Caki2 (cell line): ENCODE data around the gene CD47. TPM values are rescaled to one million over a fixed set of nuclear protein-coding genes. Genes with fewer than 3 reads are reported as not detected.

Source experiments
- DNase-seq: peaks from one replicate; pipeline ENCODE4 v3.0.0-alpha.2; 2015; ENCODE audit warnings: low read depth
- in situ Hi-C: cut with HindIII; loops from 2 replicates; pipeline ENCODE4 v1.10.0; 2016; ENCODE audit warnings: low sequenced_read_pairs, low pct_unique_long_range_greater_than_20kb, mixed read lengths
- total RNA-seq: library from RNA; depleted of rRNA; stranded (reverse); fragments of >200 nt; shearing (Covaris generic); gene quantifications from 2 replicates; pipeline ENCODE4 v1.2.3, GENCODE V29; 2014; ENCODE audit warnings: low replicate concordance

The CD47 gene
- total RNA-seq, 1 experiment from 2014 or later = 62.4 TPM

DNA sequence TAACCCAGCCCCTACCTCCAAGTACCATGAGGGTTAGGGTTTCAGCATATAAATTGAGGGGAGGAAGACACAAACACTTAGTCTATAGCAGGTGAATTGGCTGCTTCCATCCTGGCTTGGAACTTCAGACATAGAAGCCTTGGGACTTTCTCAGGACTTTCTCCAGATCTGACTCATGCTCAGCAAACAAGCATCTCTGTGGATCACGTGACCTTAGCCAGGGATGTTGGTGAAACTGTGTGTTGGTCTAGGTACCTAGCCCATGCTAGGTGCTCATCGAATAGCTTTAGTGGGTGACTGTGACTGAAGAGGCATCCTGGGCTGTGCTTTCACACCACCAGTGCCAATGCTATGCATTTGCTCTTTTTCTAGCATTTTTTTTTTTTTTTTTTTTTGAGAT is 58.9 kb downstream of the CD47 start:
- no peak for DNase-seq

DNA sequence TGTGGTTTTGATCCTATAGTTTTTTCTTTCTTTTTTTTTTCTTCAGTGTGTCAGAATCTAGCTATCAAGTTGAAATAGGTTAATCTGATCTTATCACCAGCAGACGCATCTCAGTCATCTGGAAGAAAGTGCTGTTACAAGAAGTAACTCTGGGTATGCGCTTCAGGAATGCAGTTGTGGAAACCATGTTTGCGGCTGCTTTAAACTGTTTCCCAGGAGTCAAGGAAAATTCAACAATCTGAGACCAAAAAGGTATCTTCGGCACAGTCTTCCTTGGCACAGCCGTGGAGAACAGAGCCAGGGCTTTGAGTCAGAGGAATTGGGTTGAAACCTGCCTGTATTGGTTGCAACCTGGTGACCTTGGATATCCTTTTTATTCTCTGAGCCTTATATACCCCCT is 59.9 kb downstream of the CD47 start:
- in situ Hi-C loops = no loop called here
- DNase-seq = no peak

More for the DNA sequence above, 58.9 kb downstream of the CD47 start:
- in situ Hi-C loops = no loop called here

DNA sequence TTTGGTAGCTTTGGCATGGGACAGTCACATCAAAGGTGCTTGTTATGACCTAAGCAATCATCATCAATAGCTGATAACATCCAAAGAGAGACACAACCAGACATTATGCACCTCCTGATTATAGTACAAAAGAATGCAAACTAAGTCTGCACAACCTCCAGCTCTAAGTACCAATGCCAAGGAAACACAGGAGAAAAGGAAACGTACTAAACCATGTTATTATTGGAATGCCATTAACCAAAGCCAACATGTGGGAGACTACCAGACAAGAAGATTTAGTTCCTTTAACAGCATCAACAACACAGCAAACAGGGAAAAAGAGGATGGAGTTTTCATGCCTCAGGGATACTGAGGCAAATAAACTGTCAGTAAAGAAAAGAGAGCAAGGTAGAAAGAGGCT is 61.4 kb downstream of the CD47 start:
- DNase-seq = no peak
- in situ Hi-C loops = no loop called here

DNA sequence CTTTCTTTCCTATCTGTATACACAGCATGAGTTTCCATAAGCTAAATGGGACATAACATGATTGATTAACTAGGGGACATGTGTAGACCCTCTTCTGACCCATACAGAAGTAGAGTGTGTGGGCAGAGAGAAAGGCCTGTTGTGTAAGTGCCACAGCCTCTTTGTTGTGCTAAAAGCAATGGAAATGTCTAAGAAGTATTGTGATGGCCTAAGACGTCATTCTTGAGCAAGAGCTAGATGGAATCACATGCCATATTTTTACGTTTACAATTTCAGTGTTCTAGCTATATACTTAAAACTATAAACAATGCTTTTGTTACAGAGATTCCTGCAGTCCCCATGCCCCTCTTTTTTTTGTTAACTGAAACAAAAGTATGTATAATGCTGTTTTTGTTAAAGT is 61.9 kb downstream of the CD47 start:
- no peak for DNase-seq
- in situ Hi-C loops = no loop called here

DNA sequence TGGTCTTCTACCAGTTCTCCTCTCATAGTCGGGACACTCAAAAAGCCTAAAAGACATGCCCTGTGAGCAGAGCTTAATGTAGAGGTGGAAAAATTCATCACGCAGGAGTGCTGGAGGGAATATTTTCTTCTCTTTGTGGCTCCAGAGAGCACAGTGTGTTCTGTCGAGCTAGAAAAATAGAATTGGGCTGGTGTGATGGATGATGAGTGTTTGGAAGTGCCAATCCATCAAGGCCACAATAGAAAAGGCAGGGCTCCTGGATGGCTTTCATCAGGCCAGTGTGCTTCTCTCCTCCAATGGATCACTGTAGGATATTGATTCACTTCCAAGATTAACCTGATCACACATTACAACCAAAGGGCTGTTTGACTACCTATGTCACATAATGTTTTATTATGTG is 65.7 kb downstream of the CD47 start:
- in situ Hi-C loops = no loop called here
- no peak for DNase-seq

DNA sequence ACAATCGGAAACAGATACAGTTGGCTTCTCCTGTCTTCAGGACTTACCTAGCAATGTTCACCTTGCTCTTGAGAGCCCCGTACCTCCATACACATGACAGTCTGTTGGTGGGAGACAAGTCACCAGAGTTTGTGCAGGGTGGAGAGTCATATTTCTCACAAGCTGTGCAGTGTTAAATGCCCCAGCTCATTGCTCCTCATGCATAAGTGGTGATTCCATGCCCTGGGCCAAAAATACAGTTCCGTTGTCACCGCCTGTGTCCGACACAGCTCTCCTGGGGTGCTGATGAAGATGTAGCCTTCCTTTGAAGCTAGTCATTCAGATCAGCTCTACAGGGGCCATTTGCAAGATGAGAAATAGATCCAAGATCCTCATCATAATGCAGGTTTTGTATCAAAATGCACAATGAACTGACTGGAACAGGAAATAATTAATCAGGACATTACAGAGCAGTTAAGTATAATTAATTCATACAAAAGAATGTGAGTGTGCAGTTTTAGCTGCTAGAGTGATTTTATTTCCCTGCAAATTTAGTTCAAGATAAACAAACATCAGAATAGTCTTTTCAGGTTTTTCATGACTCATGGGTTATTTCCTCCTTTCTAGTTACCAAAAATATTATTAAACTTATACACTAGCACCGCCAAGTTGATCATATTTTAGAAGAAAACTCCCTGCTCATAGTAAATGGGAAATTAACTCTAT is 66.5 kb downstream of the CD47 start:
- in situ Hi-C loops = no loop called here
- no peak for DNase-seq

DNA sequence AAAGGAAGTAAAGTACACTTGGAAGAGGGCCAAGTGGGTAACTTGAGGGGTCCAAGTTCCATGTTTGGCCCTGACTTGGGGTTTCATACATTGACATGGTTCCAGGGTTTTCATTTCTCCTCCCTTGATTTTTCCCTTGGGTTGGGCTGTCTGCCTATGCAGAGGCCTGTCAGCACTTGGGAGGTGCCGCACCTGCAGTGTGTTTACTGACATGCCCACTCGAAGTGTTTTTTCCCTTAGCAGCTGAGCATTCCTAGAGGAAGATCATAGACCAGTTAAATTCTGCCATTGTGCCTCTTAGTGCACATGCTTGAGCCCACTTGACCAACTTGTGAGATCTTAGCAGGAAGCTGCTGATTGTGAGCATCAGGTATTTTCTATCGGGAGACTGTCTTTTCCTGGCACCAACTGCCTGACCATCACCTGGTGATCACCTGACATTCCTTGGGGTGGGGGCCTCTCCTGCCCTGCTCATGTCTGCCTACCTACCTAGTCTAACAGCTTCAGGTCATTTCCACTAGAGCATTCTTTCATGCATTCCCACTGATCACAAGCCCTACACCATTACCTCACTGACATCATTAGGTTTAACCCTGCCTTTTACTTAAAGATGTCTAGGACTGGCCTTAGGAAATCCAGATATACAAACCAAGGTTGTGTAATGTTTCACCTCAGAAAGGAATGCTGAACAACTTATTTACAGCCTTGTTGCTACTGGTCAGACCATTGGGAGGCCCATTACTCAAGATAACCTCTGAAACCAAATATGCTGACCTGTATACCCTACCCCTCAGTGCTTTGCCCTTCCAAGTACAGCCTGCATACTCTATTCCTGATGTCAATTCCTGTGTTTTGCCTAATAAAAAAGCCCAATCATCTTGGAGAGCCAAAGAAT is 68.3 kb downstream of the CD47 start:
- in situ Hi-C loops = no loop called here

DNA sequence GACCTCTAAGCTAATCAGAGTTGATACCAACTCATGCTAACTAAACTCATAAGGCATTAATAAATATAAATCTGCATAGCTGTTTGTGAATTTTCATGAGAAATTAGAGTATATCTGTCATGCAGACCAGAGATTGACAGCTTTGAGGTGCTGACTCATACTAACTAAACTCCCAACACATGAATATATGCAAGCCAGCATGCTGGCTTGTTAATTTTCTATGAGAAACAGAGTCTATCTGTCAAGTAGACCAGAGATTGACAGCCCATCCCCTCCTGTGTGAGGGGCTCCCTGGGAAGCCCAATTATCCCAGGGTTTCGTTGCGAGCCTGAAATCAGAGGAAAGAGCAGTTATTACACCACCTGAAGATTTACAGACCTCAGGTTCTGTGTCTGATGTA is 69.3 kb downstream of the CD47 start:
- no peak for DNase-seq
- in situ Hi-C loops = no loop called here

More for the DNA sequence above, 68.3 kb downstream of the CD47 start:
- no peak for DNase-seq

DNA sequence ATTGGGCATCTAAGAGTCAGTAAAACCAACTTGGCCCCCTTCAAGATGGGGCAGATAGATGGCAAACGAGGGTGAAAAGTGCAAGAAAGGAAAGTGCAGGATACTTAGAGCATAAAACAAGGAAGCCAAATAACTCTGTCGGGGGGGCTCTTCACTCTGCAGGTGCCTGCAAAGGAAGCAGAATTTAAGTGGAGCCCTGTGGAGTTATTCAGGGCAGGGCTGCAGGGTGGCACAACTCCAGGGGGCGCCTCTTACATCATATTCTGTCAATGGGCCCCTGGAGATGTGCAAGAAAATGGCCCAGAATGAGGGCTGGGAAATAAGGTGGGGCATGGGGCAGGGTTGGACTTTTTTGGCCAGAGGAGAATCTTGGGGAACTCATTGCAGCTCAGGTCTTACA is 69.7 kb downstream of the CD47 start:
- in situ Hi-C loops = no loop called here

DNA sequence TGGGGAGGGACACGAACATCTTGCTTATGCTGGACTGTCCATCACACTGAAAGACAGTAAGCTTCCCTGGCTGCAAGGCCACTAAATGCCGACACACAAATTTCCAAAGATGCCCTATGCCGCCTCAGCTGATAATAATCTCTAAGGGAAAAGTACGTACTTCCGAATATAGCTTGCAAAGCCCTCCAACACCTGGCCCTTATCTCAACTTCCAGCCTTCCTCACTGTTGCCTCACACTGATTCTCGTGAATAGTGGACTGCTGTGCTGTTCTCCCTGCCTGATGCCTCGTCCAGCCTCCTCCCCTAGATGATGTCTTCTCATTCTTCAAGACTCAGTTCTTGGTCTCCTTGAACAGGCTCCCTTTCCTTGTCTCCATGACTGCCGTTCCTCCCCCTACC is 72.3 kb downstream of the CD47 start:
- DNase-seq = no peak
- in situ Hi-C loops = no loop called here

More for the DNA sequence above, 69.7 kb downstream of the CD47 start:
- DNase-seq = no peak

DNA sequence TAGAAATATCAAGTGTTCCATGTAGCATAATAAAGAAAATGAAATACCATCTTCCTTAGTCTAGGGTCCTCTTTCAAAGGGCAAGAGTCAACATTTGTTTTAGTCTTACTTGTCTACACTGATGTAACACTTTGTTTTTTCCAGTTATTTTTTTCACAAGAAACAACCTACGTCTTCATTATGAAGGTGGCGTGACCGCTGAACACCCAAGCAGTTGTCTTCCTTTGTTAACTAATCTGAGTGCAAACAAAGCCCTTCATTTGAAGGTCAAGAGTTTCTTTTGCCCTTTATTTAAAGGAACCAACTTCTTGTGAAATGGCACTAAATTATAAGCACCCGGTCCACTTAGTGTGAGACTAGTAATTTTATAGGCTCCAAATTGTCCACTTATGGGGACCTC is 73.2 kb downstream of the CD47 start:
- in situ Hi-C loops = no loop called here
- no peak for DNase-seq

DNA sequence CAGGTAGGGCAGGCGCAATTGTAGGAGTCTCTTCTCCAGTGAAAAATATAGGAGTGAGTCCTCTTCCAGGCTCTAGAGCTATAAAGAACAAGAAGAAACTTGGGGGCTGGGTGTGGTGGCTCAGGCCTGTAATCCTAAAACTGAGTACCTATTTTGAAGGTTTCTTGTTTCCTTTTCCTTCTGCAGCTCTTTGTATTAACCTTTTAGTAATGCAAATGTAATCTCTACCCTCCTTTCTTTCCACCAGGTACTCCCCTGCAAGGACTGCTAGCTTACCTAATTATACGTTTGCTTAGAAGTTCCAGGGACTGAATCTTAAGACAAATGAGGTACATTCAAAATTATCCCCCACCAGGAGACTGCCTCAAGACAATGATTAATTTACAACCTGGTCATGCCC is 75.9 kb downstream of the CD47 start:
- in situ Hi-C loops = no loop called here
- no peak for DNase-seq

DNA sequence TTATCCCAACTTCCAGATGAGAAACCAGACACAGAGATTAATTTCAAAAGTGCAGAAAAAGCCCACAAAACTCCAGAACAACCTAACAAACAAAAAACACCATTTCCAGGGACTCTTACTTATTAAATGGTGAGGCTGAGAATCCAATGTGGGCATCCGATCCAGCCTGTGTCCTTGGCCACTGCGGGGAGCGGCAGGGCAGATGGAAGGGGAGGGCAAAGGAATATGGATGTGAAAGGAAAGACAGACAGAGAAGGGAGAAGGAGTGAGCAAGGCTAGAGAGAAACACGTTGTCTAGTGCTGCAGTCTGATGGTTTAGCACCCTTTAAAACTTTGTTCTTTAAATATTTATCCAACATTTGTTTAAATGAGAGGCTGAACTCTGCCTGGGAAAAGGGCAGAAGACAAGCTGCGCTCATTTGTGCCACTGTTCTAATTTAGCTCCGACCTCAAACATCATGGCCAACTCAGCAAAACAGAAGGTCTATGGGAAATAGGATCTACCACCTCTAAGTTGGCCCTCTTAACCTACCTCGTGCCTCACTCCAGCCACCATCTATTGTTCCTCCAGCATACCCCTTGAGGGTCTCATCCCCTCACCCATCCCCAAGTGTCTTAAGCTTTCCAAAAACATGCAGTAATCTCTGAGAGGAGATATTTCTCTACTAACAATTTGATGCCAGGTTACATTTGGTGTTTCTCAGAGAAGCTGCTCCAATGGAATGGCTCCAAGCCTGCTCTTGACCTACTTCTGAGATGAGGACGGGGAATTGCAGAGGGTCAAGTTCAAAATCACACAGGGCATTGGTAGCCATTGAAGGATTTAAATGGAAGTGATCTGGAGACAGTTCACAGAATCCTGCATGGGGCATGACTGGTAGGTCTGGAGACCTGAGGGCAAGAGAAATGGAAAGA is 77.4 kb downstream of the CD47 start:
- DNase-seq = no peak
- in situ Hi-C loops = no loop called here

DNA sequence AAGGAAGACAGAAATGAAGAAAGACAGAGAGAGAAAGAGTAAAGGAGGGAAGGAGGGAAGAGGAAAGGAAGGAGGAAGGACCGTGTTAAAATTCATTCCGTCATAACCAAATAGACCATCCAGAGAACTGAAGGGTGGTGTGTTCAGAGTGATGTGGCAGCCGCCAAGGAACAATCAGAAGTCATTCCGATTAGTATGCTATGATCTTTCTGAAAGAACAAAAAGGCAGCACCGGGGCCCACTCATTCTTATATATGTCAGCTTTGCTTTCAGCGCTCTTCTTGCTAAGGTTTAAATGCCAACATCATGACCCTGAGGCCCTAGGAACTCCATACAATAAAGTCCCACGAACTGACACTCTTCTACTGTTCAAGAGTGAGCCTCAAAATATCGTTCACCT is 78.5 kb downstream of the CD47 start:
- in situ Hi-C loops = no loop called here

DNA sequence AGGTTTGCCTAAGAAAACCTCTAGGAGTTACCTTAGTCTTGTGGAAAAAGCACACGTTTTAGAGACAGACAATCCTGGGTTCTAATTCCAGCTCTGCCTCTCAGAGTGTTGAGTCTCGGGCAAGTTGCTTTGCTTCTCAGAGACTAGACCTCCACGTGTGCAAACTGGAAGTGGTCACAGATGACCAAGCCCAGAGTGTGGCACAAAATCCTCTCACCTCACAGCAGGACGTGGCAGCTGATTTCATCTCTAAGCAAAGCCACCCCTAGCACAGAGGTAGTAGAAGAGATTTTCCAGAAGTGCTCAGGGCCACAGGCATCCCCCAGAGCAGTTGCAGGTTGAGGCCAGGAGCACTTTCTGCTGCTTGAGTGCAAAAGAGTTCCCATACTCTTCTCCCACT is 79.2 kb downstream of the CD47 start:
- no peak for DNase-seq
- in situ Hi-C loops = no loop called here

More for the DNA sequence above, 78.5 kb downstream of the CD47 start:
- no peak for DNase-seq

DNA sequence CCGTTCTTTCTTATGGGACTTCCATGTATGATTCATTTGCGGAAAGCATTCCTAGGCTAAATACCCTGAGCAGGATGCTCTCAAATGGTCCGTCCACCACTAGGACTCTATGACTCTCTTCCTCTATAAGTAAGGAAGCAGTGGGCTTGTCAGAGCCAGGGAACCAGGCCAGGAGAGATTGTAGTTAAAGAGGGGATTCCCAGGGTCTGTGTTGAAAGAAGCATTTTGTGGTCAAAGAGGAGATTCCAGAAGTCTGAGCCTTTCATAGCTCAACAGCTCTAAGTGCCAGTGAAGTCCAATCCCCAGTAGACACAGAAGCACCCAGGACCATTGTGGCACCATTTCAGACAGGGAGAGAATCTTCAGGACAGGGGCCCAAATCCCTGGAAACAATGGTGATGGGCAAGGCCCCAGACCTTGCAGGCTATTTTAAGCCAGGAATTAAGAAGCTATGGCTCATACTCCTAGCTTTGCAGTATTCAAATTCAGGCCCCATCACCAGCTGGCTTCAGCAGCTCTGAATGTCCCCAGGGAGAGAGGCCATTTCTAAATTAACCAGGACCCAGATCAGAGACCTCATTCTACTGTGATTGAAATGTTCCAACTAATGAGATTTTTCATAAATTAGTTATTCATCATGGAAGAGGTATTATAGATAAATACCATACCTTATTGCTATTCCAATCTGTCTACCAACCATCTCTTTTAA is 81.7 kb downstream of the CD47 start:
- peak; percentile 48 for DNase-seq

DNA sequence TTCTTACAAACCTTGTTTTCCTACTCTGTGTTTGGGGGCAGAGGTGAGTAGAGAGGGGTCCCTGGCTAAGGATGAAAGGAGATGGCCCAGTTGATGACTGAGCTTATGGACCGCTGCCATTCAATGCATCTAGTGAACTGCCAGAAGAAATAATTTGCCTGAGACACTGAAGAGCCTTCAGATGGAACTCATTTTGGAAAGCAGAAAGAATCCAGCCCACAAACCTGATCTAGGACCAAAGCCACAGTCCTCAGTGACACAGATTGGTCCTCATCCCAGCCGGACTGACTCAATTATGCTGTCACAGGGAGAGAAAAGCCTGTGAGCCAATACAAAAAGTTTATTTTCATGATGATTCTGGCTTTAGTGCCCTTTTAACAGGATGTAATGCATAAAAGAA is 82.7 kb downstream of the CD47 start:
- DNase-seq = no peak
- in situ Hi-C loops = no loop called here

More for the DNA sequence above, 81.7 kb downstream of the CD47 start:
- in situ Hi-C loops = no loop called here

DNA sequence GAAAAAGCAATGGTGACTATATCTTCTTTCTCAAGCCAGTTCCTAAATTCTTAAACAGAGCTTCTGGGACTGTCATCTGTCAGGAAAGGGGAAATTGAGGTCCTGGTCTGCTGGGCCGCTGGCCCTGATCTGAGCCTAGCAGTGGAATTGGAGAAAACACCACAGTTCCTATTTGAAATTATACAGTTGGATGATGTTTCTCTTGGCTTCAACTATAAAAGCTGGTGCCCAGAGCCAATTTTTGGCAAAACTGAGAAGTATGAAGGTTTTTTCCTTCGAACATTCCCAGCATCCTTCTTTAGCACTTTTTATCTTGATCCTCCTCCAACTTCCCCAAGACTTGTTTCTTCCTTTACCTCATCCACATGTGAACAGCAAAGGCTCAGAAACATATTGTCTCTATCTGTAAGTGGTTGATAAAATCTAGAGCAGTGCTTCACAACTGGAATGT is 83.9 kb downstream of the CD47 start:
- DNase-seq = no peak
- in situ Hi-C loops = no loop called here
